BLaER1 (cell line): Measurements from ENCODE around the gene RBP3.

Experiments
- H3K27ac ChIP-seq: shearing (Covaris generic); formaldehyde crosslinking; 2 replicates; pipeline ENCODE4 v1.8.1; 2022
- H3K27me3 ChIP-seq: shearing (Covaris generic); formaldehyde crosslinking; 2 replicates; pipeline ENCODE4 v1.8.1; 2022
- H3K36me3 ChIP-seq: shearing (Covaris generic); formaldehyde crosslinking; 2 replicates; pipeline ENCODE4 v1.8.1; 2022
- H3K4me1 ChIP-seq: shearing (Covaris generic); formaldehyde crosslinking; 2 replicates; pipeline ENCODE4 v1.8.1; 2022
- H3K4me2 ChIP-seq: shearing (Covaris generic); formaldehyde crosslinking; 2 replicates; pipeline ENCODE4 v1.8.1; 2022
- H3K4me3 ChIP-seq: shearing (Covaris generic); formaldehyde crosslinking; 2 replicates; pipeline ENCODE4 v1.8.1; 2022
- H3K9ac ChIP-seq: shearing (Covaris generic); formaldehyde crosslinking; 2 replicates; pipeline ENCODE4 v1.8.1; 2022
- H3K9me3 ChIP-seq: shearing (Covaris generic); formaldehyde crosslinking; 2 replicates; pipeline ENCODE4 v1.8.1; 2022
- H4K20me1 ChIP-seq: shearing (Covaris generic); formaldehyde crosslinking; 2 replicates; pipeline ENCODE4 v1.8.1; 2022
- Cebpa-rat ChIP-seq: shearing (Covaris generic); IDR thresholded peaks from 2 replicates; pipeline ENCODE4 v1.8.1; 2022

Gene RBP3

DNA sequence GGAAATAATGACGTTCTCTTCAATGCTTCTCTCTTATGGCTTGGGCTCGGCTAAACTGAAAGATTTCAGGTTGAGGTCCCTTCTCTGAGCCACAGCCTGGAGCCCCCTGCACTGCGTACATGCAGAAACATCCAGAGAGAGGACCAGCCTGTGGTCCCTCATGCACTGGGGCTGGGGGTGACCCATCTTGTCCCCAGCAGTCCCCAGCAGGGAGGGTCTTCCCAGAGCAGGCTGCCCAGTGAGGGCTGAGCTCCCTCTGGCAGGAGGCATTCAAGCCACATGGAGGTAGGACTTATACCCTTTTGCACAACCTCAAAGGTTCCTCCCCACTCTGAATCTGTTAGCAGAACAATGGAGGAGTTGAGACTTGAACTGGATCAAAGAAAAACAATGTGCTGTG, 40.8 kb upstream of the RBP3 start:
- Histone ChIP-seq H3K36me3 (no peaks in the 10 kb centered on the region), H3K9me3 (no peaks in the 10 kb centered on the region), H3K4me3 (no peak overlapping the region), H3K9ac (no peak overlapping the region), H3K4me2 (no peak overlapping the region), H3K4me1 (peaks cover 38% of the 10 kb centered on the region), H3K27me3 (no peaks in the 10 kb centered on the region; the same call in 1 of the 2 replicates), H4K20me1 (no peaks in the 10 kb centered on the region), H3K27ac (no peak overlapping the region)
- TF ChIP-seq Cebpa-rat, result no peak

DNA sequence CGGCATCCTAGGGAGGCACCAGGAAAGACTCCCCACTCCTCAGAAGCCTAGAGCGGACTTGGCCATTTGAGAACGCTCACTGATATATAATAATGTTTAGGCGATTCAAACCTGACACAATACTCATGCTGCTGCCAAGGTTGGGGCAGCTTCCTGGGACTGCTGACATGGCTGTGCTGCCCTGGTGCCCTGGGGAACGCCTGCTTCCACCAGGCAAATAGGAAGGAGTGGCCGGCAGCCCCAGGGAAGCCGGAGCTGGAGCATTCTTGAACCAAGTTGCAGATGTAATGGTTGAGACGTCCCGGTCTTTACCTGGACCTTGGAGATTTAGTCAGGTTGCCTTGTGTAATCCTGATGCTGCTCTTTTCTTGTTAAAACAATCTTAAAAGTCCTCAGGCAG, 39.4 kb upstream of the RBP3 start:
- no peaks in the 10 kb centered on the region for H3K36me3 ChIP-seq
- TF ChIP-seq Cebpa-rat, result no peak
- no peaks in the 10 kb centered on the region for H4K20me1 ChIP-seq
- no peak overlapping the region for H3K9ac ChIP-seq
- H3K4me1 ChIP-seq, result peaks cover 38% of the 10 kb centered on the region
- no peak overlapping the region for H3K4me2 ChIP-seq
- no peak overlapping the region for H3K4me3 ChIP-seq
- no peaks in the 10 kb centered on the region for H3K27me3 ChIP-seq
- no peaks in the 10 kb centered on the region for H3K9me3 ChIP-seq
- no peak overlapping the region for H3K27ac ChIP-seq

DNA sequence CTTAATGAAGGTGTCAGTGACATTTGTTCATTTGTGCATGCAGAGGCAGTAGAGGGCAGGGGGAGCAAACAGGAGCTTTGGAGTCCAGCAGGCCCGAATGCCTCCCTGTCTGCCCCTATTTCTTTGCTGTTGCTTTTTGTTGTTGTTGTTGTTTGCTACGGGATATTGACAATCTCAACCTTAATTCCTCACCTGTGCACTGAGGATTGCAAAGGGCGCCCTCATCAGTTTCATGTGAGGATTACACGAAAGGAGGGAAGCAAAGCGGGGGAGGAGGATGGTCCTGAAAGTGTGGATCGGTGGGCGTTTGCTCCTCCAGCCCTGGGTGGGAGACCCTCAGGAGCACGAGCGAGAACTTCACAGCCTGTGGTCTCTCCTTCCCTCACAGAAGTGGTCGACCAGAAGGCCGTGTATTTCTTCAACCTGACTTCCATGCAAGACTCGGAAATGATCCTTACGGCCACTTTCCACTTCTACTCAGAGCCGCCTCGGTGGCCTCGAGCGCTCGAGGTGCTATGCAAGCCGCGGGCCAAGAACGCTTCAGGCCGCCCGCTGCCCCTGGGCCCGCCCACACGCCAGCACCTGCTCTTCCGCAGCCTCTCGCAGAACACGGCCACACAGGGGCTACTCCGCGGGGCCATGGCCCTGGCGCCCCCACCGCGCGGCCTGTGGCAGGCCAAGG, 38.6 kb upstream of the RBP3 start:
- H3K9me3 ChIP-seq, result no peaks in the 10 kb centered on the region
- no peak overlapping the region for H3K9ac ChIP-seq
- no peak for TF ChIP-seq Cebpa-rat
- H3K4me1 ChIP-seq, result peaks cover 38% of the 10 kb centered on the region
- H3K27ac ChIP-seq, result no peak overlapping the region
- no peak overlapping the region for H3K4me2 ChIP-seq
- no peak overlapping the region for H3K4me3 ChIP-seq
- H3K27me3 ChIP-seq, result no peaks in the 10 kb centered on the region
- no peaks in the 10 kb centered on the region for H4K20me1 ChIP-seq
- no peaks in the 10 kb centered on the region for H3K36me3 ChIP-seq

DNA sequence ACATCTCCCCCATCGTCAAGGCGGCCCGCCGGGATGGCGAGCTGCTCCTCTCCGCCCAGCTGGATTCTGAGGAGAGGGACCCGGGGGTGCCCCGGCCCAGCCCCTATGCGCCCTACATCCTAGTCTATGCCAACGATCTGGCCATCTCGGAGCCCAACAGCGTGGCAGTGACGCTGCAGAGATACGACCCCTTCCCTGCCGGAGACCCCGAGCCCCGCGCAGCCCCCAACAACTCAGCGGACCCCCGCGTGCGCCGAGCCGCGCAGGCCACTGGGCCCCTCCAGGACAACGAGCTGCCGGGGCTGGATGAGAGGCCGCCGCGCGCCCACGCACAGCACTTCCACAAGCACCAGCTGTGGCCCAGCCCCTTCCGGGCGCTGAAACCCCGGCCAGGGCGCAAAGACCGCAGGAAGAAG, 38.1 kb upstream of the RBP3 start:
- H3K9me3 ChIP-seq, result no peaks in the 10 kb centered on the region
- H3K27ac ChIP-seq, result no peak overlapping the region
- TF ChIP-seq Cebpa-rat, result no peak
- H3K36me3 ChIP-seq, result no peaks in the 10 kb centered on the region
- no peaks in the 10 kb centered on the region for H3K27me3 ChIP-seq
- H4K20me1 ChIP-seq, result no peaks in the 10 kb centered on the region
- peaks cover 38% of the 10 kb centered on the region for H3K4me1 ChIP-seq
- no peak overlapping the region for H3K9ac ChIP-seq
- no peak overlapping the region for H3K4me2 ChIP-seq
- H3K4me3 ChIP-seq, result no peak overlapping the region

DNA sequence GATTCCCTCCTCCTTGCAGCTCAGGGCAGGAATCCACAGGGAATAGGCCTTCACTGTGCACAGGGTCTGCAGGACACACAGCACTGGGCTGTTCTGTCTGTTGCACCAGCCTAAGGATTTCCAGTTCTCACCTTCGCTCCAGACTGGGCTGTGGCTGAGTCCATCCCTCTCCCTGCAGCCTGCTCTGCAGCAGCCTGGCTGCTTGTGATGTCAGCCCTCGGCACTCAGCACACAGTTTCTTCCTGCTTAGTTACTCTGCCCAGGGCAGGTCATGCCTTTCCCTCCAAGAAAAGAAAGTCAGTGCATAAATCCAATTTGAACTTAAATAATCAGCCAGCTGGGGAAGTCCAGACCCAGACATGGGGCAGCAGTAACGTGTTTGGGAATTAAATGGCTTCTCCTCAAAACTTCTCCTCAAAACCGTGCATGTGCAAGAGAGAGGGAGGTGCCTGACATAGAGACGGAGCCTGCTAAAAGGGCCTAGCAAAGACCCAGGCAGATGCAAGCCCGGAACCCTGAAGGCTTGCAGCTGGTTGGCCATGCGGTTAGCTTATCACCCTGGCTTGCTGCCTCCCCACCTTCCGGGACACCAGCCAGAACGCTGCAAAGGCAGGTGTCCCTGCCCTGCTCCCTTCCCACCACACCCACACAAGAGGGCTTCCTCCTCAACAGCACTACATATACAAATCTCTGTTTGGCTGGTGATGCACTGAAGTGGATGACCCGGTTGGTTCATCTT, 36.8 kb upstream of the RBP3 start:
- no peaks in the 10 kb centered on the region for H3K27me3 ChIP-seq
- no peak overlapping the region for H3K27ac ChIP-seq
- peaks cover 29% of the 10 kb centered on the region for H3K4me1 ChIP-seq
- no peaks in the 10 kb centered on the region for H4K20me1 ChIP-seq
- H3K9me3 ChIP-seq, result no peaks in the 10 kb centered on the region
- no peaks in the 10 kb centered on the region for H3K36me3 ChIP-seq
- no peak overlapping the region for H3K4me3 ChIP-seq
- no peak overlapping the region for H3K9ac ChIP-seq
- TF ChIP-seq Cebpa-rat, result no peak
- peak overlapping the region; percentile 43 for H3K4me2 ChIP-seq

DNA sequence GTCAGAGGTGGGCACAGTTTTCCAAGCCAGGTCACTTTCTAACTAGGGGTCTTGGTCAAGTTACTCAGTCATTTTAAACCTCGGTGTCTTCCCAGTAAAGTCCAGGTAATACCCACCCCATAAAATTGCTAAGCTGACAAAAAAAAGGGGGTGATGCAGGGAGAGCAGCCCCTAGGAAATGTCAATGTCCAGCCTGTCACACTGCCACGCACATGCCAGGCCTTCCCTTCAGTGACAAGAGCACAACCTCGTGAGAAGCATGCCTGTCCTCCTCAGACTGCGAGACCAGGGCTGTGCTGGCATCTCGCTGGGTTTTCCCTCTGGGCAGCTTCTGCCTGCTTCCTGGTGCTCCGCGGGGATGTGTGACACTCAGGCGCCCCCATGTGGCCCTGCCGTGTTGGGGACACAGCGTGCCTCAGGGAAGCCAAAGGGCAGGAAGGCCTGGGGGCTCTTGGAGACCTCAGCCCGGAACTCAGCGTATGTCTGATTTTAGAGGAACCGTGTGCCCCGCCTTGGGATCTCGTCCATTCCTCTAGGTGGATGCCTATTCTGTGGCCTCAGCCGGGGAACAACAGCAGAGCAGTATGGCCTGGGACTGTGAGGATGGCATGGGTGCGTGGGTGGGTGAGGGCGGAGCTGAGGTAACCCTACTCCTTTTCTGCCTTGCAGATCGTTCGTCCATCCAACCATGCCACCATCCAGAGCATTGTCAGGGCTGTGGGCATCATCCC, 36.1 kb upstream of the RBP3 start:
- Histone ChIP-seq H3K9me3 (no peaks in the 10 kb centered on the region), H3K9ac (no peak overlapping the region), H3K27me3 (no peaks in the 10 kb centered on the region), H3K4me1 (peaks cover 22% of the 10 kb centered on the region), H3K4me3 (no peak overlapping the region), H3K36me3 (no peaks in the 10 kb centered on the region), H4K20me1 (no peaks in the 10 kb centered on the region), H3K4me2 (peak overlapping the region; percentile 43), H3K27ac (no peak overlapping the region)
- no peak for TF ChIP-seq Cebpa-rat

DNA sequence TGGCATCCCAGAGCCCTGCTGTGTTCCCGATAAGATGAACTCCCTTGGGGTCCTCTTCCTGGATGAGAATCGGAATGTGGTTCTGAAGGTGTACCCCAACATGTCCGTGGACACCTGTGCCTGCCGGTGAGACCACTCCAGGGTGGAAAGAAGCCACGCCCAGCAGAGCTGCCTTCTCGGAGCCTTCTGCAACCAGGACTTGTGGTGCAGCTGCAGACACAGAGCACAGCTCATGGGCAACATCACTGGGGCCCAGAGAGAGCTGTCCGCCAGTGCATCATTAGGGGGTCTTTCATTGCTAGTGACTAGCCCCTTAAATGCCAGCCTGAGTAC, 35.5 kb upstream of the RBP3 start:
- no peak overlapping the region for H3K9ac ChIP-seq
- no peak overlapping the region for H3K4me3 ChIP-seq
- H3K36me3 ChIP-seq, result no peaks in the 10 kb centered on the region
- H4K20me1 ChIP-seq, result no peaks in the 10 kb centered on the region
- H3K4me2 ChIP-seq, result no peak overlapping the region
- no peaks in the 10 kb centered on the region for H3K27me3 ChIP-seq
- no peak overlapping the region for H3K27ac ChIP-seq
- H3K4me1 ChIP-seq, result peaks cover 18% of the 10 kb centered on the region
- H3K9me3 ChIP-seq, result no peaks in the 10 kb centered on the region
- no peak for TF ChIP-seq Cebpa-rat

DNA sequence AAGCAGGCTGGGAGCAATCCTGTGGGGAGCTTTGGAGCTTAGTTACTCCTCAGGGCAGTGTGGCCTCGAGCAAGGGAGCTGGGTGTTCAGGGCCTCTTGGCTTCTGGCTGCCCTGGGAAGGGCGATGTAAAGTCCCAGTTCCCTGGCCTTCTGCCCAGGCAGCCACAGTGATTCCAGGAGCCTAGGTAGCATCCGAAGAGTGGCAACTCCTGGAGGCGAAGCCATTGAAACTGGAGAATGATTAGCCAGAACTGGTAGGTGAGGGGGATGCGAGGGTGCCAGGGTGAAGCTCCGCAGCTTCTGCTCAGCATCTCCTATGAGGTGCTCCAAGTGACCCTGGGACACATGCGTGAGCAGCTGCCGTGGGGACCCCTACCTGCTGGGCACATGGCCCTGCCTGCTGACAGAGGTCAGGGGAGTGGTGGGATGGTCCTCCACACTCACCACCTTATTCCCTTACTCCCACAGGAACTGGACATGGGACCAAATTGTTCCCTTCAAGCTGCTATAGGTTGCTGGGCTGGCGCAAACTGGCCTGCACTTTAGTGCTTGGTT, 33.7 kb upstream of the RBP3 start:
- H3K4me2 ChIP-seq, result no peak overlapping the region
- H4K20me1 ChIP-seq, result no peaks in the 10 kb centered on the region
- no peaks in the 10 kb centered on the region for H3K27me3 ChIP-seq
- TF ChIP-seq Cebpa-rat, result no peak
- no peak overlapping the region for H3K27ac ChIP-seq
- H3K4me1 ChIP-seq, result peaks cover 18% of the 10 kb centered on the region
- H3K36me3 ChIP-seq, result no peaks in the 10 kb centered on the region
- no peaks in the 10 kb centered on the region for H3K9me3 ChIP-seq
- no peak overlapping the region for H3K4me3 ChIP-seq
- H3K9ac ChIP-seq, result no peak overlapping the region

DNA sequence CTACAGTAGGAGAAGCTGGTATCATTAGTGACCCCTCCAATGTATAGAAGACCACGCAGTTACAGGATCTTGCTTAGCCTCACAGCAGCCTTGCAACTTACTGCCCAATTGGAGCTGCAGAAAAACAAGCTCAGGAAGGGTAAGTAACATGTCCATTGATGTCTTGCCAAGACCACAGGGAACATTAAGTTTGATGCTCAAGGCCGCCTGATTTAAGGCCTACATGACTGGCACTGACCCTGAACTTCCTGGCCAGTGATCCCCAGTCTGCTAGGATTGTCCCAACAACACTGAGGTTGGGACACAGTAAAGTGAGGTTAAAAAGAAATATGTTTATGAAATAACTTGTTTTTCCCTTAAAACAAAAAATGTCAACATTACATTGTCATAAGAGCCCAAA, 32.7 kb upstream of the RBP3 start:
- Histone ChIP-seq H4K20me1 (no peaks in the 10 kb centered on the region), H3K4me3 (no peak overlapping the region), H3K36me3 (no peaks in the 10 kb centered on the region), H3K9me3 (no peaks in the 10 kb centered on the region), H3K4me1 (peaks cover 18% of the 10 kb centered on the region), H3K9ac (no peak overlapping the region), H3K27ac (no peak overlapping the region), H3K27me3 (no peaks in the 10 kb centered on the region), H3K4me2 (no peak overlapping the region)
- TF ChIP-seq Cebpa-rat, result no peak

DNA sequence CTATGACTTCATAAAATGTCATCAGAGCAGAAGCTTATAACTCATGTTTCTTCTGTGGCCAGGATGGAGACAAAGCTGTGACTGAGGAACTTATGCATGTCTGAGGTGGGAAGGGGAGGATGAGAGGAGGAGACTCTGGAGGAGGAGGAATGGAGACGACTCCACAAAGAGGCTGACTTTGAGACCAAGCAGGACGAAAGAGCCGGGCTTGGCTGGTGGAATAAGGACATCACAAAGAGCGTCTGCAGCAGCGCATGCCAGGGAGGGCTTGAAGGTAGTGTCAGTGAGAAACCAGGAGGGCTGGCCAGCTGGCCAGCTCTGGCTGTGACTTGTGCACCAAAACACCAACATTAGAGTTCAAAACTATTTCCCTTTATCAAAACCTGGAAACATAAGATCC, 32.0 kb upstream of the RBP3 start:
- H3K9me3 ChIP-seq, result no peaks in the 10 kb centered on the region
- H3K4me3 ChIP-seq, result no peak overlapping the region
- no peak overlapping the region for H3K4me2 ChIP-seq
- H3K36me3 ChIP-seq, result no peaks in the 10 kb centered on the region
- no peaks in the 10 kb centered on the region for H3K27me3 ChIP-seq
- no peak for TF ChIP-seq Cebpa-rat
- peaks cover 11% of the 10 kb centered on the region for H3K4me1 ChIP-seq
- no peaks in the 10 kb centered on the region for H4K20me1 ChIP-seq
- no peak overlapping the region for H3K9ac ChIP-seq
- no peak overlapping the region for H3K27ac ChIP-seq
